ENCODE results near the gene CEBPE. TPM values are rescaled to one million over a fixed set of nuclear protein-coding genes. Genes with fewer than 3 reads are reported as not detected.
A peak's percentile ranks its signal among the peaks of the same experiment; 100 is the strongest.

Gene CEBPE
- total RNA-seq, 4 donors from 2014 or later: not detected

DNA sequence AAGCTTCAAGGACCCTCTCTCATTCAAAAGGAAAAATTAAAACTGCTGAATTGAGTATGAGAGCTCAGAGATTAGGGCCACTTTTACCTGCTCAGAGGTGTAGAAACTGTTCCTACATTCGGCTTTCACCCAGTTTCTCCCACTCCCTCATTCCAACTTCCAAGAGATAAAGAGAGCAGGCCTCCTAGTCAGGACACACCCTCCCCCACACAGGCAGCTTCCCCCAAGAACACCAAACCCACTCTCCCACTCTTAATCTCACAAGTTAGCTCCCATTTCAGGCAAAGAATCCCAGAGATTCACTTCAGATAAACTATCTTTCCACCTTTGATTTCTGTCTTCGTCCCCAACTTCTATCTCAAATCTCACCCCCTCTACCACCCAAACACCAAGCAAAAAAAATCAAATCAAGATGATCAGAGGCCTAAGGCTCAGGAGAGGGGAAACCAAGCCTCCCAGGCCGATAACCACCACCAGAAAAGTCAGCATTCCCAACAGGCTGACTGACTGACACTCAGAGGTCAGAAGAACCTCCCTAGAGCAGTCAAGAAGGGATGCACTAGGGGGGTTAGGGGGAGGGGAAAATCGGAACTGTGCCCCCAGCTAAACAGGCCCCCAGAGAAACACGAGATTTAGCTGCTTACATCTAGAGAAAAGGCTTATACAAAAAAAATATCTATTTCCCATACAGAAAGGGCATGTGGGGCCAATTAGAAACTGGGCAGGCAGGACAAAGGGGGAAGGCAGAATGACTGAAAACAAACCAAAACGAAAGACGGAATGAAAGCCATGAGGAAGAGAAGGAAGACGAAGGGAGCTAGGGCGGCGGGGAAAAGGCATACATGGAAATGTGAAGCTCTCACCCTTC lies 48.6 kb downstream of the CEBPE start:
- intact Hi-C loops (cut with DNase I): no loop called here
- H3K4me3 ChIP-seq (replicated peaks in 1 of 3): peak overlapping the region in 2 of 3 donors; percentile 35
- peak overlapping the region in 2 of 3 donors; percentile 69 to 84 for H3K27ac ChIP-seq
- peaks cover 43 to 58% of the 10 kb centered on the region in 2 donors for H3K36me3 ChIP-seq
- no peak for DNase-seq
- no peaks in the 10 kb centered on the region for H3K27me3 ChIP-seq
- WGBS, 2 donors: 15% methylated on average over 10 of the region's 10 CpGs
- no peak for TF ChIP-seq POLR2A (IDR thresholded peaks at IDR 0.05)
- TF ChIP-seq, protein P1, sequence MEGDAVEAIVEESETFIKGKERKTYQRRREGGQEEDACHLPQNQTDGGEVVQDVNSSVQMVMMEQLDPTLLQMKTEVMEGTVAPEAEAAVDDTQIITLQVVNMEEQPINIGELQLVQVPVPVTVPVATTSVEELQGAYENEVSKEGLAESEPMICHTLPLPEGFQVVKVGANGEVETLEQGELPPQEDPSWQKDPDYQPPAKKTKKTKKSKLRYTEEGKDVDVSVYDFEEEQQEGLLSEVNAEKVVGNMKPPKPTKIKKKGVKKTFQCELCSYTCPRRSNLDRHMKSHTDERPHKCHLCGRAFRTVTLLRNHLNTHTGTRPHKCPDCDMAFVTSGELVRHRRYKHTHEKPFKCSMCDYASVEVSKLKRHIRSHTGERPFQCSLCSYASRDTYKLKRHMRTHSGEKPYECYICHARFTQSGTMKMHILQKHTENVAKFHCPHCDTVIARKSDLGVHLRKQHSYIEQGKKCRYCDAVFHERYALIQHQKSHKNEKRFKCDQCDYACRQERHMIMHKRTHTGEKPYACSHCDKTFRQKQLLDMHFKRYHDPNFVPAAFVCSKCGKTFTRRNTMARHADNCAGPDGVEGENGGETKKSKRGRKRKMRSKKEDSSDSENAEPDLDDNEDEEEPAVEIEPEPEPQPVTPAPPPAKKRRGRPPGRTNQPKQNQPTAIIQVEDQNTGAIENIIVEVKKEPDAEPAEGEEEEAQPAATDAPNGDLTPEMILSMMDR (IDR thresholded peaks at IDR 0.05): no peak
- peaks cover 16 to 20% of the 10 kb centered on the region in 2 donors for H3K4me1 ChIP-seq
- no peaks in the 10 kb centered on the region for H3K9me3 ChIP-seq

DNA sequence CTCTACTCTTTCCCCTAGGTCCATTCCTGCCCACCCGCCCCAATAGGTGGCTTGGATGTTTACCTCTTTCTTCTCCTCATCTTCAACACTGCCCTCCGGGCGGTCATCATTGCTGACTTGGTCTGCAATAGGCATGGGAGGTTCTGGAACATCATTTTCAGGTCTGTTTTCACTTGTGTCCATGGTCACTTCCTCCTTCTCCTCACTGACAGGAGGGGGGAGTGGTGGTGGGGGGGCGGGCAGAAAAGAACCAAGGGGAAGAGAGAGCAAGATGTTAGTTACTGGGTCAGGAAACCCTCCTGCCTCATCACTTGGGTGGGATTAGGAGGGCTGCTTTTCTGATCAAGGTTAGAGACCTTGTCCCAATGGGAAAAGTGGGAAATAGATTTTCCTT lies 49.6 kb downstream of the CEBPE start:
- Histone ChIP-seq H3K4me1 (peaks cover 16 to 20% of the 10 kb centered on the region in 2 donors), H3K4me3 (replicated peaks in 1 of 3) (no peak overlapping the region), H3K27ac (no peak overlapping the region), H3K36me3 (peaks cover 48 to 54% of the 10 kb centered on the region in 2 donors), H3K9me3 (no peaks in the 10 kb centered on the region), H3K27me3 (no peaks in the 10 kb centered on the region)
- TF ChIP-seq, protein P1 (IDR thresholded peaks at IDR 0.05): no peak
- TF ChIP-seq POLR2A (IDR thresholded peaks at IDR 0.05): no peak
- no peak for DNase-seq
- 87 to 93% methylated on average over 4 of the region's 4 CpGs for WGBS, 2 donors
- intact Hi-C loops (cut with DNase I): loop anchor here (5.0 kb wide), 1 partner anchor 43 kb away; no protein-coding TSS in a partner anchor

DNA sequence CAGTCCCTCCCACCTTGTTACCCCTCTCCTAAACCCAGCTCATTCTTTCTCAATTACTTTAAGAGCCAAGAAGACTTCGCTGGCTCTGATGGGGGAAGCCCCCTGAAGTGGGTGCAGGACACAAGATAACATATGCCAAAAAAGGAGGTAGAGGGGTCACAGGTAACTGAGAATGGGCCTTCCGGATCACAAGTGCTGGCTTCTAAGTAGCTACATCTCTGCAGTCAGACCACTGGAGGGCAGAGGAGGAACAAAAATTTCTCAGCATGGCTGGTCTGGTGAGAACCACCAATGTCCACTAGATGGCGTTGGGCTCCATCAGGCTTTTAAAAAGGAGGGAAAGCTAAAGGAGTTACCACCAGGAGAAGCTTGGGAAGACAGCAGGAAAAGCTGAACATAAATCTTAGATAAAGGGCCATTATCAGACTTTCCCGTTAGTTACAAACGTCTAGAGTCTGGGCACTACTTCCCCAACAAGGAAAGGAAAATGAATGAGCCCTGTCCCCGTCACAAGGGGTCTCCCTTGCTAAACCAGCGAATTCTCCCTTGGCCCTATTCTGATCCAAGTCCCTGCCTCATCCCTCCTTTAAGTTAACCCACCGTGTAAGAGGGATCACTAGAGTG lies 50.2 kb downstream of the CEBPE start:
- intact Hi-C loops (cut with DNase I): loop anchor here (5.0 kb wide), 1 partner anchor 43 kb away; no protein-coding TSS in a partner anchor
- H3K4me3 ChIP-seq (replicated peaks in 1 of 3): no peak overlapping the region
- TF ChIP-seq, protein P1 (IDR thresholded peaks at IDR 0.05): peak; percentile 93 to 100 (median 98)
- TF ChIP-seq POLR2A (IDR thresholded peaks at IDR 0.05): no peak
- no peak overlapping the region for H3K27ac ChIP-seq
- H3K9me3 ChIP-seq: no peaks in the 10 kb centered on the region
- H3K36me3 ChIP-seq: peaks cover 47 to 54% of the 10 kb centered on the region in 2 donors
- peaks cover 16 to 20% of the 10 kb centered on the region in 2 donors for H3K4me1 ChIP-seq
- peak; percentile 78 to 85 for DNase-seq
- H3K27me3 ChIP-seq: no peaks in the 10 kb centered on the region
- WGBS, 2 donors: 31 to 32% methylated on average over 8 of the region's 8 CpGs

DNA sequence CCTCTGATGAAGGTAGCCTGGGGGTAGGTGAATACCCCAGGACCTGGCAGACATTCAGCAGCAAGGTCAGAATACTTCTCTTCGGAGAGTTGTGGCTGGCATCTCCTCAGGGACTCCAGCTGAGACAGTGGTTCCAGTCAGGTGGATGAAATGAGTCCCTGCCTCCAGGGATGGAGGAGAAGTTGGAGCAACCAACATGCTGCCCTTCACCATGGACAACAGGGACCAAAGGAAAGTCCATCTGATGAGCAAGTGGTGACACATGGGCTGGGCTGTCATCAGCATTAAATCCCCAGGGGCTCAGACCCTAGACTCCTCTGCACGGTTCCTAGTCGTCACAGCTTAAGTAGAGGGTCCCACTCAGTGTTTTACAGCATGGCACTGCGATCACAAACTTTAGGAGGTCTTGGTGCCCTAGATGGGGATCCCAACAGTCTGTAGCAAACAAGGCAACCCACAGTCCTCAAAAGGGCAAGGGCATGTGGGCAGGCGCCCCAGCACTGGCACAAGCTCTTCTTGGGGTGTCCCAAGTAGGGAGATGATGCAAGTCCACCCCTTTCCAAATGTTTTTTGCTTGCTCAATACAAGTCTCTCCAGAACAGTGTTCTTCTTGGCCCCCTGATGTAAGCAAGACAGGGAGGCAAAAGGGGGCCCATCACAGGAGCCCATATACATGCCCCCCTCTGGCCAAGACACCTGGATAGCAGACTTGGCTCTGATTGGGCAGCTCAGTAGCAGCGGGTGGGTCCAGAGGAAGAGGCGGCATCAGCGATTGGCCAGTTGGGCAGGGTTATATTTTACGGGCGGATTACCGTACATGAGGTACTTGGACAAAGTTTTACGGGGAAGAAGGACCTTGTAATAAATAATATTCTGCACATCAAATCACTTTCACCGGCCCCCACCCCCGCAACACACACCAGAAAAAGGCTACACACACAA lies 50.9 kb downstream of the CEBPE start:
- H3K4me1 ChIP-seq: peaks cover 16 to 20% of the 10 kb centered on the region in 2 donors
- intact Hi-C loops (cut with DNase I): loop anchor here (5.0 kb wide), 1 partner anchor 44 kb away; no protein-coding TSS in a partner anchor
- no peaks in the 10 kb centered on the region for H3K27me3 ChIP-seq
- no peak for DNase-seq
- H3K27ac ChIP-seq: no peak overlapping the region
- no peak overlapping the region for H3K4me3 ChIP-seq (replicated peaks in 1 of 3)
- TF ChIP-seq POLR2A (IDR thresholded peaks at IDR 0.05): no peak
- TF ChIP-seq, protein P1 (IDR thresholded peaks at IDR 0.05): no peak
- H3K36me3 ChIP-seq: peaks cover 51 to 57% of the 10 kb centered on the region in 2 donors
- 86 to 88% methylated on average over 12 to 13 of the region's 14 CpGs for WGBS, 2 donors
- H3K9me3 ChIP-seq: no peaks in the 10 kb centered on the region

Small RNAs within 50 kb of the gene (small RNA-seq; reads per million reads assigned to genes)
- not detected for gene RNU6-1138P

Other genes starting within 250 kb of the CEBPE start
- gene LRP10, start 247.5 kb downstream of the CEBPE start, total RNA-seq: 100 to 1,000 TPM; 107 to 143 (median 121) TPM
- gene REM2, start 236.0 kb downstream of the CEBPE start, total RNA-seq: 1 to 10 TPM in 1 of 4 donors, under 1 TPM in 2, not detected in 1; 0.54 to 1.2 (median 0.89) TPM
- 1,000 to 10,000 TPM in 2 of 4 donors, 100 to 1,000 TPM in 2; 157 to 1,409 (median 683) TPM for gene RBM23, start 200.1 kb downstream of the CEBPE start, total RNA-seq
- gene PRMT5, start 189.9 kb downstream of the CEBPE start, total RNA-seq: 10 to 100 TPM; 60.7 to 73.8 (median 63.2) TPM
- gene HAUS4, start 162.2 kb downstream of the CEBPE start, total RNA-seq: 10 to 100 TPM; 25.7 to 40.8 (median 40.0) TPM
- gene AJUBA, start 136.7 kb downstream of the CEBPE start, total RNA-seq: 10 to 100 TPM; 18.4 to 40.5 (median 34.8) TPM
- 10 to 100 TPM; 11.6 to 20.6 (median 15.4) TPM for gene C14orf93, start 109.1 kb downstream of the CEBPE start, total RNA-seq
- gene PSMB5, start 84.4 kb downstream of the CEBPE start, total RNA-seq: 100 to 1,000 TPM in 2 of 4 donors, 10 to 100 TPM in 2; 75.7 to 215 (median 113) TPM
- not detected for gene PSMB11, start 77.0 kb downstream of the CEBPE start, total RNA-seq
- 1 to 10 TPM; 2.9 to 7.8 (median 5.6) TPM for gene CDH24, start 61.7 kb downstream of the CEBPE start, total RNA-seq
- gene ACIN1, start 24.1 kb downstream of the CEBPE start, total RNA-seq: 100 to 1,000 TPM; 143 to 195 (median 152) TPM
- gene C14orf119, start 23.8 kb downstream of the CEBPE start, total RNA-seq: 10 to 100 TPM; 21.3 to 37.1 (median 28.9) TPM
- gene CIROP, start 14.3 kb downstream of the CEBPE start, total RNA-seq: under 1 TPM in 1 of 4 donors, not detected in 3; 0.11 TPM
- gene SLC7A8, start 64.4 kb upstream of the CEBPE start, total RNA-seq: 10 to 100 TPM; 44.2 to 79.4 (median 53.1) TPM
- under 1 TPM in 1 of 4 donors, not detected in 3; 0.40 TPM for gene RNF212B, start 118.7 kb upstream of the CEBPE start, total RNA-seq
- 10 to 100 TPM; 13.0 to 16.5 (median 15.0) TPM for gene HOMEZ, start 166.9 kb upstream of the CEBPE start, total RNA-seq
- gene PPP1R3E, start 183.6 kb upstream of the CEBPE start, total RNA-seq: 10 to 100 TPM; 12.6 to 14.5 (median 13.9) TPM
- 10 to 100 TPM; 37.3 to 52.8 (median 46.1) TPM for gene BCL2L2, start 187.6 kb upstream of the CEBPE start, total RNA-seq
- 10 to 100 TPM; 37.9 to 74.6 (median 60.5) TPM for gene PABPN1, start 202.2 kb upstream of the CEBPE start, total RNA-seq
- 10 to 100 TPM; 27.5 to 94.2 (median 53.7) TPM for gene SLC22A17, start 233.6 kb upstream of the CEBPE start, total RNA-seq
- gene EFS, start 245.9 kb upstream of the CEBPE start, total RNA-seq: 10 to 100 TPM in 1 of 4 donors, 1 to 10 TPM in 3; 7.0 to 12.9 (median 8.6) TPM